GM12875 (cell line): Measurements from ENCODE around the gene RERE.

Source experiments
- H3K4me3 ChIP-seq: one replicate; pipeline ENCODE4 v1.5.1; 2011; ENCODE audit warnings: low read depth, low read length, control low read depth
- TF ChIP-seq, protein P1 (sequence below): IDR thresholded peaks from 2 replicates; pipeline ENCODE4 v1.5.1; 2011; ENCODE audit warnings: low read depth, mild to moderate bottlenecking, control low read depth, inconsistent platforms, low read length, moderate library complexity, borderline replicate concordance; ENCODE audit not compliant: insufficient read depth

The RERE gene

DNA sequence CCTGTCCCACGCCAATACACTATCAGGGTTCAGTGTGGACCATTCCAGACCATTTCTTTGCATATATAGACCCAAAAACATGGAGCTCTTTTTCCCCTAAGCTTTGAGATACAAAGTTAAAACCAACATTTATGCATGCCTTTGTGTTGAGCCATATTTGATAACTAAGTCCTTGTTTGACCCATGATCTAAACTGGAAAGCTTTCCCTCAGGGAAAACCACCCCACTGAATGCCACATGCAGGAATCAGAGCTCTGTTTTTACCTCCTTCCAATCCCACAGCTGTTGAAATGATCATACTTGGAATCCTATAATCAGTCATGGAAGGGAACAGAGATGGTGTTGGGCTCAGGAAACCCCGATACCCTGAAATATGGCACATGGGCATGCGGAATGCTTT is 514.3 kb downstream of the RERE start:
- TF ChIP-seq, protein P1, sequence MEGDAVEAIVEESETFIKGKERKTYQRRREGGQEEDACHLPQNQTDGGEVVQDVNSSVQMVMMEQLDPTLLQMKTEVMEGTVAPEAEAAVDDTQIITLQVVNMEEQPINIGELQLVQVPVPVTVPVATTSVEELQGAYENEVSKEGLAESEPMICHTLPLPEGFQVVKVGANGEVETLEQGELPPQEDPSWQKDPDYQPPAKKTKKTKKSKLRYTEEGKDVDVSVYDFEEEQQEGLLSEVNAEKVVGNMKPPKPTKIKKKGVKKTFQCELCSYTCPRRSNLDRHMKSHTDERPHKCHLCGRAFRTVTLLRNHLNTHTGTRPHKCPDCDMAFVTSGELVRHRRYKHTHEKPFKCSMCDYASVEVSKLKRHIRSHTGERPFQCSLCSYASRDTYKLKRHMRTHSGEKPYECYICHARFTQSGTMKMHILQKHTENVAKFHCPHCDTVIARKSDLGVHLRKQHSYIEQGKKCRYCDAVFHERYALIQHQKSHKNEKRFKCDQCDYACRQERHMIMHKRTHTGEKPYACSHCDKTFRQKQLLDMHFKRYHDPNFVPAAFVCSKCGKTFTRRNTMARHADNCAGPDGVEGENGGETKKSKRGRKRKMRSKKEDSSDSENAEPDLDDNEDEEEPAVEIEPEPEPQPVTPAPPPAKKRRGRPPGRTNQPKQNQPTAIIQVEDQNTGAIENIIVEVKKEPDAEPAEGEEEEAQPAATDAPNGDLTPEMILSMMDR, result no peak
- H3K4me3 ChIP-seq, result no peak overlapping the region
